ENCODE results near the gene CAMKMT. TPM values are rescaled to one million over a fixed set of nuclear protein-coding genes. Genes with fewer than 3 reads are reported as not detected.

The CAMKMT gene
- total and polyA plus RNA-seq, 2 donors (not counting 1 experiment from before 2014, with no cell fraction given) = 6.2 to 23.3 TPM

DNA sequence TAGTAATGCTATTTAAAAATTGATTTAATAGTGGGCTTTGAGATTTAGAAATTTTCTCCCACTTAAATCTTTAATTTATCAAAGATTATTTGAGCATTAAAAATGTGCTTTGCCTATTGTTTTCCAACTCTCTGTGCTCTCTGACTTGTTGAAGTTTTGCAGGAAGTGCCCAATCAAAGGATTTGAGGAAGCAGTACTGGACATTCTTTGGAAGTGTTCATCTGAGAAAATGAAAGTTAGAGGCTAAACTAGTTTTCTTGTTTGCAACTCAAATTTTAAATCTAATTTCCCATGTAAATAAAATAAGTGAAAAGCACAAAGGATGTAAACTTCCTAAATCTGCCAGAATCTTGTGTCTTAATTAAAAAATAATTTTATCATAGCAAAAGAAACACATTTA is 89.1 kb downstream of the CAMKMT start:
- Histone ChIP-seq H3K4me3 (ENCODE audit: control extremely low read depth in 1 of 5, extremely low read depth in 1 of 5, insufficient read depth in 1 of 5, low read depth in 2 of 5, low read length in 4 of 5) (no peak overlapping the region), H3K9me3 (ENCODE audit: control extremely low read depth in 1 of 3, control insufficient read depth in 2 of 3, insufficient read depth in 1 of 3, low read length in 2 of 3) (no peaks in the 10 kb centered on the region), H4K20me1 (ENCODE audit: control insufficient read depth, insufficient read depth, low read length, poor library complexity, severe bottlenecking) (no peaks in the 10 kb centered on the region), H3K4me2 (replicated peaks; ENCODE audit: low read depth, low read length, poor library complexity, severe bottlenecking) (no peak overlapping the region), H2AFZ (ENCODE audit: insufficient read depth, low read depth, low read length, poor library complexity, severe bottlenecking) (no peak overlapping the region), H3K27me3 (replicated peaks in 1 of 4; ENCODE audit: control extremely low read depth in 1 of 4, control insufficient read depth in 3 of 4, insufficient read depth in 4 of 4, low read length in 3 of 4) (no peaks in the 10 kb centered on the region), H3K36me3 (replicated peaks in 1 of 2; ENCODE audit: control extremely low read depth in 1 of 2, control insufficient read depth in 1 of 2, extremely low read depth in 1 of 2, insufficient read depth in 2 of 2, low read length in 1 of 2) (no peaks in the 10 kb centered on the region), H3K9ac (ENCODE audit: low read length) (no peak overlapping the region), H3K4me1 (ENCODE audit: control insufficient read depth in 2 of 2, insufficient read depth in 2 of 2, low read length in 2 of 2) (no peaks in the 10 kb centered on the region), H3K27ac (ENCODE audit: low read length in 2 of 2) (no peak overlapping the region), H3K79me2 (ENCODE audit: control insufficient read depth, insufficient read depth, low read length) (no peaks in the 10 kb centered on the region)
- Mint-ChIP-seq H3K9me3 (ENCODE audit: insufficient read depth) (no peaks in the 10 kb centered on the region), H3K4me3 (no peak overlapping the region), H3K27ac (no peak overlapping the region), H3K4me1 (no peaks in the 10 kb centered on the region), H3K27me3 (no peaks in the 10 kb centered on the region)
- CTCF ChIA-PET = no interaction called here
- no peak for ATAC-seq (ENCODE audit: low read depth)
- no peak for DNase-seq
- TF ChIP-seq, protein P1, sequence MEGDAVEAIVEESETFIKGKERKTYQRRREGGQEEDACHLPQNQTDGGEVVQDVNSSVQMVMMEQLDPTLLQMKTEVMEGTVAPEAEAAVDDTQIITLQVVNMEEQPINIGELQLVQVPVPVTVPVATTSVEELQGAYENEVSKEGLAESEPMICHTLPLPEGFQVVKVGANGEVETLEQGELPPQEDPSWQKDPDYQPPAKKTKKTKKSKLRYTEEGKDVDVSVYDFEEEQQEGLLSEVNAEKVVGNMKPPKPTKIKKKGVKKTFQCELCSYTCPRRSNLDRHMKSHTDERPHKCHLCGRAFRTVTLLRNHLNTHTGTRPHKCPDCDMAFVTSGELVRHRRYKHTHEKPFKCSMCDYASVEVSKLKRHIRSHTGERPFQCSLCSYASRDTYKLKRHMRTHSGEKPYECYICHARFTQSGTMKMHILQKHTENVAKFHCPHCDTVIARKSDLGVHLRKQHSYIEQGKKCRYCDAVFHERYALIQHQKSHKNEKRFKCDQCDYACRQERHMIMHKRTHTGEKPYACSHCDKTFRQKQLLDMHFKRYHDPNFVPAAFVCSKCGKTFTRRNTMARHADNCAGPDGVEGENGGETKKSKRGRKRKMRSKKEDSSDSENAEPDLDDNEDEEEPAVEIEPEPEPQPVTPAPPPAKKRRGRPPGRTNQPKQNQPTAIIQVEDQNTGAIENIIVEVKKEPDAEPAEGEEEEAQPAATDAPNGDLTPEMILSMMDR (IDR thresholded peaks at IDR 0.05) = no peak
- no peak for TF ChIP-seq EZH2 (IDR thresholded peaks at IDR 0.05; ENCODE audit: borderline replicate concordance, insufficient read depth, low read depth, low read length, poor library complexity, severe bottlenecking)
- intact Hi-C loops (cut with micrococcal nuclease) = no loop called here
- POLR2A ChIA-PET = no interaction called here

DNA sequence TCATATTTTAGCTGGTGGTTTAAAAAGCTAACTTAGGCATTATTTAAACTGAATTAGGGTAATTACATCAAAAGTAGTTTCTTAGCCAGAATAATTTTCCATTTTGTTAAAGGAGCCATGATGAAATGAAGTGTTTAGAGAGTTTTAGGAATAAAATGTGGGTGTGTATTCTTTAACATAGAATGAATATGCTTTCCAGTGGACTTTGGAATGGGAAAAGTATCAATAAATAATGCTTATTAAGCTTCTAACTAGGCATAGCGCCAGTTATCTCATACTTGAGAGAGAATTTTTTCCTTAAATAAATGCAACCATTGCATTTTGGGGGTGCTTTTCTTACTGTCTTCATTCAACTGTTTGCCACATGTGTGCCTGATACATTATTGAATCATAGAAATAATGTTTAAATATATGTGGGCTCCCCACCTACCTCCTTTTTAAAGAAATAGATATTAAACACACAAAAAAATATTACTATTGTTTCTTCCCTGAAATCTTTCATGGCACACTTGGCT is 90.4 kb downstream of the CAMKMT start:
- WGBS (ENCODE audit: insufficient coverage) = no CpG with 5 or more reads among the region's 1 CpG
- Mint-ChIP-seq H3K4me1 (no peaks in the 10 kb centered on the region), H3K4me3 (no peak overlapping the region), H3K9me3 (ENCODE audit: insufficient read depth) (no peaks in the 10 kb centered on the region), H3K27me3 (no peaks in the 10 kb centered on the region), H3K27ac (no peak overlapping the region)
- Histone ChIP-seq H3K79me2 (ENCODE audit: control insufficient read depth, insufficient read depth, low read length) (no peaks in the 10 kb centered on the region), H4K20me1 (ENCODE audit: control insufficient read depth, insufficient read depth, low read length, poor library complexity, severe bottlenecking) (no peaks in the 10 kb centered on the region), H3K4me2 (replicated peaks; ENCODE audit: low read depth, low read length, poor library complexity, severe bottlenecking) (no peak overlapping the region), H3K9ac (ENCODE audit: low read length) (no peak overlapping the region), H3K4me3 (ENCODE audit: control extremely low read depth in 1 of 5, extremely low read depth in 1 of 5, insufficient read depth in 1 of 5, low read depth in 2 of 5, low read length in 4 of 5) (no peak overlapping the region), H3K27me3 (replicated peaks in 1 of 4; ENCODE audit: control extremely low read depth in 1 of 4, control insufficient read depth in 3 of 4, insufficient read depth in 4 of 4, low read length in 3 of 4) (no peaks in the 10 kb centered on the region), H3K36me3 (replicated peaks in 1 of 2; ENCODE audit: control extremely low read depth in 1 of 2, control insufficient read depth in 1 of 2, extremely low read depth in 1 of 2, insufficient read depth in 2 of 2, low read length in 1 of 2) (no peaks in the 10 kb centered on the region), H3K27ac (ENCODE audit: low read length in 2 of 2) (no peak overlapping the region), H3K9me3 (ENCODE audit: control extremely low read depth in 1 of 3, control insufficient read depth in 2 of 3, insufficient read depth in 1 of 3, low read length in 2 of 3) (no peaks in the 10 kb centered on the region), H3K4me1 (ENCODE audit: control insufficient read depth in 2 of 2, insufficient read depth in 2 of 2, low read length in 2 of 2) (no peaks in the 10 kb centered on the region), H2AFZ (ENCODE audit: insufficient read depth, low read depth, low read length, poor library complexity, severe bottlenecking) (no peak overlapping the region)
- CTCF ChIA-PET = no interaction called here
- TF ChIP-seq, protein P1 (IDR thresholded peaks at IDR 0.05) = no peak
- no peak for TF ChIP-seq EZH2 (IDR thresholded peaks at IDR 0.05; ENCODE audit: borderline replicate concordance, insufficient read depth, low read depth, low read length, poor library complexity, severe bottlenecking)
- DNase-seq = no peak
- no peak for ATAC-seq (ENCODE audit: low read depth)
- POLR2A ChIA-PET = no interaction called here
- intact Hi-C loops (cut with micrococcal nuclease) = no loop called here

Measured in B cell (primary cell).